Measurements from ENCODE around the gene KCNB1.

The KCNB1 gene

GRCh38 chr20:49405062-49405683 lies 77.3 kb downstream of the KCNB1 start:
- no peak for TF ChIP-seq CTCF (IDR thresholded peaks at IDR 0.05; ENCODE audit: low read depth, low read length, poor library complexity, severe bottlenecking)
- TF ChIP-seq EZH2phosphoT487 (IDR thresholded peaks at IDR 0.05; ENCODE audit: borderline replicate concordance, low read length), result no peak
- Histone ChIP-seq H3K79me2 (ENCODE audit: control insufficient read depth, low read length) (no peaks in the 10 kb centered on the region), H3K9me2 (replicated peaks; ENCODE audit: control insufficient read depth, low read length) (no peaks in the 10 kb centered on the region), H3K9me3 (ENCODE audit: control insufficient read depth, insufficient read depth, low read length) (no peaks in the 10 kb centered on the region), H3K36me3 (ENCODE audit: control insufficient read depth, low read length) (no peaks in the 10 kb centered on the region), H4K20me1 (ENCODE audit: control insufficient read depth, insufficient read depth, low read depth, low read length) (no peaks in the 10 kb centered on the region), H3K27ac (ENCODE audit: low read depth, low read length) (no peak overlapping the region), H3F3A (ENCODE audit: control insufficient read depth, insufficient read depth) (no peaks in the 10 kb centered on the region), H3K4me3 (ENCODE audit: low read length) (no peak overlapping the region), H3K4me2 (ENCODE audit: low read length) (no peak overlapping the region), H3K27me3 (ENCODE audit: control insufficient read depth, low read length) (peaks cover 15% of the 10 kb centered on the region; the same call in 1 of the 2 replicates), H3K4me1 (ENCODE audit: control insufficient read depth, low read length) (no peaks in the 10 kb centered on the region)

- no peak overlapping the region for H3K27ac ChIP-seq (ENCODE audit: low read depth, low read length)
- no peaks in the 10 kb centered on the region for H3K36me3 ChIP-seq (ENCODE audit: control insufficient read depth, low read length)
- peaks cover 15% of the 10 kb centered on the region; the same call in 1 of the 2 replicates for H3K27me3 ChIP-seq (ENCODE audit: control insufficient read depth, low read length)
- no peak overlapping the region for H3K4me2 ChIP-seq (ENCODE audit: low read length)
- no peaks in the 10 kb centered on the region for H3K4me1 ChIP-seq (ENCODE audit: control insufficient read depth, low read length)
- no peaks in the 10 kb centered on the region for H3F3A ChIP-seq (ENCODE audit: control insufficient read depth, insufficient read depth)
- no peaks in the 10 kb centered on the region for H3K9me2 ChIP-seq (replicated peaks; ENCODE audit: control insufficient read depth, low read length)
- H3K4me3 ChIP-seq (ENCODE audit: low read length), result no peak overlapping the region
- no peaks in the 10 kb centered on the region for H4K20me1 ChIP-seq (ENCODE audit: control insufficient read depth, insufficient read depth, low read depth, low read length)
- H3K79me2 ChIP-seq (ENCODE audit: control insufficient read depth, low read length), result no peaks in the 10 kb centered on the region
- no peaks in the 10 kb centered on the region for H3K9me3 ChIP-seq (ENCODE audit: control insufficient read depth, insufficient read depth, low read length)
- no peak for TF ChIP-seq EZH2phosphoT487 (IDR thresholded peaks at IDR 0.05; ENCODE audit: borderline replicate concordance, low read length)
- TF ChIP-seq CTCF (IDR thresholded peaks at IDR 0.05; ENCODE audit: low read depth, low read length, poor library complexity, severe bottlenecking), result no peak
Measured at GRCh38 chr20:49404461-49404860, 78.0 kb downstream of the KCNB1 start.

GRCh38 chr20:49403911-49404310 lies 78.6 kb downstream of the KCNB1 start:
- Histone ChIP-seq H4K20me1 (ENCODE audit: control insufficient read depth, insufficient read depth, low read depth, low read length) (no peaks in the 10 kb centered on the region), H3K9me3 (ENCODE audit: control insufficient read depth, insufficient read depth, low read length) (no peaks in the 10 kb centered on the region), H3K36me3 (ENCODE audit: control insufficient read depth, low read length) (no peaks in the 10 kb centered on the region), H3F3A (ENCODE audit: control insufficient read depth, insufficient read depth) (no peaks in the 10 kb centered on the region), H3K9me2 (replicated peaks; ENCODE audit: control insufficient read depth, low read length) (no peaks in the 10 kb centered on the region), H3K27ac (ENCODE audit: low read depth, low read length) (no peak overlapping the region), H3K4me3 (ENCODE audit: low read length) (no peak overlapping the region), H3K4me2 (ENCODE audit: low read length) (no peak overlapping the region), H3K27me3 (ENCODE audit: control insufficient read depth, low read length) (peaks cover 15% of the 10 kb centered on the region; the same call in 1 of the 2 replicates), H3K79me2 (ENCODE audit: control insufficient read depth, low read length) (no peaks in the 10 kb centered on the region), H3K4me1 (ENCODE audit: control insufficient read depth, low read length) (no peaks in the 10 kb centered on the region)
- TF ChIP-seq CTCF (IDR thresholded peaks at IDR 0.05; ENCODE audit: low read depth, low read length, poor library complexity, severe bottlenecking) (no peak), EZH2phosphoT487 (IDR thresholded peaks at IDR 0.05; ENCODE audit: borderline replicate concordance, low read length) (no peak)

All from DOHH2 (cell line).